Activated CD8-positive, alpha-beta T cell treated with anti-CD3 and anti-CD28 coated beads for 36 hours (primary cell): Measurements from ENCODE around the gene SLC1A7. TPM values are rescaled to one million over a fixed set of nuclear protein-coding genes. Genes with fewer than 3 reads are reported as not detected.

Experiments used
- ATAC-seq: fragments of 200-7000 bp; cut with Tn5 transposase; one replicate; pipeline ENCODE4 v1.10.0; 2021; ENCODE audit warnings: mild to moderate bottlenecking, moderate library complexity
- CTCF ChIA-PET: fragments of 350-600 bp; sonication (Branson Sonifier 250); formaldehyde crosslinking; loops from one replicate; lab custom pipeline; 2021; ENCODE audit warnings: antibody characterized with exemption; lab: Charles Lee
- POLR2A ChIA-PET: fragments of 350-600 bp; sonication (Branson Sonifier 250); formaldehyde crosslinking; loops from one replicate; lab custom pipeline; 2021; ENCODE audit warnings: antibody characterized with exemption; lab: Charles Lee
- DNase-seq: peaks from one replicate; pipeline ENCODE4 v3.0.0-alpha.2; 2020
- H3K27ac Mint-ChIP-seq: one replicate; pipeline ENCODE4 v1.8.0; 2021; ENCODE audit warnings: mild to moderate bottlenecking, mixed read lengths
- H3K27me3 Mint-ChIP-seq: one replicate; pipeline ENCODE4 v1.8.0; 2021; ENCODE audit warnings: mixed read lengths
- H3K36me3 Mint-ChIP-seq: one replicate; pipeline ENCODE4 v1.8.0; 2021; ENCODE audit warnings: low read depth, mixed read lengths
- H3K4me1 Mint-ChIP-seq: one replicate; pipeline ENCODE4 v1.8.0; 2021; ENCODE audit warnings: low read depth, mixed read lengths
- H3K4me3 Mint-ChIP-seq: one replicate; pipeline ENCODE4 v1.8.0; 2021; ENCODE audit warnings: mild to moderate bottlenecking, moderate library complexity, mixed read lengths
- H3K9me3 Mint-ChIP-seq: one replicate; pipeline ENCODE4 v1.8.0; 2021; ENCODE audit warnings: mixed read lengths
- intact Hi-C: fragments of 100-400 bp; cut with micrococcal nuclease; formaldehyde crosslinking; loops from one replicate; pipeline ENCODE4 v1.10.0; 2022
- total RNA-seq, 2 experiments: library from RNA; stranded (reverse); gene quantifications; one replicate each; pipeline ENCODE4 v1.2.3, GENCODE V29; 2021
- TF ChIP-seq, protein P1 (sequence below): fragments of 200-600 bp; IDR thresholded peaks from one replicate; pipeline ENCODE4 v1.8.0; 2022; ENCODE audit warnings: antibody characterized with exemption, mild to moderate bottlenecking

Gene SLC1A7
- total RNA-seq, 2 experiments from 2014 or later, result not detected

DNA sequence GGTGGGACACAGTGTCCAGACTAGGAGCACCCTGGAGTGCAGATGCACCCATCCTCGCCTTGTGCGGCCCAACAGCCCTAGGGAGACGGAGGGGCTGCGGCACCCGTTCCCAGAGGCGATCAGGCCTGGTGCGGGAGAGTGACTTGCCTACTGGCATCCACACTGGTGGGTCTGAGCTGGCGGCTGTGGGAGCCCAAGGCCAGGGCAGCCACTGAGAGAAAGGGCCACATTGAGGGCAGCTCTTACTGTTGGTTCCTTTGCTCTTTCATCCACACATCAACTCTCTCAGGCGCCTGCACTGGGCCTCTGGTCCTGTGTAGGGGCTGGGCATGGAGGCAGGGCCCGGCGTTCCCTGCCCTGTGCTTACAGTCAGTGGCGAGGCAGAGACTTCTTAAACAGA is 71.8 kb downstream of the SLC1A7 start:
- H3K9me3 Mint-ChIP-seq, result no peaks in the 10 kb centered on the region
- H3K4me3 Mint-ChIP-seq, result no peak overlapping the region
- ChIA-PET CTCF (no interaction called here), POLR2A (no interaction called here)
- ATAC-seq, result no peak
- H3K4me1 Mint-ChIP-seq, result no peaks in the 10 kb centered on the region
- H3K27me3 Mint-ChIP-seq, result peaks cover 1% of the 10 kb centered on the region
- H3K27ac Mint-ChIP-seq, result no peak overlapping the region
- DNase-seq, result no peak
- TF ChIP-seq, protein P1, sequence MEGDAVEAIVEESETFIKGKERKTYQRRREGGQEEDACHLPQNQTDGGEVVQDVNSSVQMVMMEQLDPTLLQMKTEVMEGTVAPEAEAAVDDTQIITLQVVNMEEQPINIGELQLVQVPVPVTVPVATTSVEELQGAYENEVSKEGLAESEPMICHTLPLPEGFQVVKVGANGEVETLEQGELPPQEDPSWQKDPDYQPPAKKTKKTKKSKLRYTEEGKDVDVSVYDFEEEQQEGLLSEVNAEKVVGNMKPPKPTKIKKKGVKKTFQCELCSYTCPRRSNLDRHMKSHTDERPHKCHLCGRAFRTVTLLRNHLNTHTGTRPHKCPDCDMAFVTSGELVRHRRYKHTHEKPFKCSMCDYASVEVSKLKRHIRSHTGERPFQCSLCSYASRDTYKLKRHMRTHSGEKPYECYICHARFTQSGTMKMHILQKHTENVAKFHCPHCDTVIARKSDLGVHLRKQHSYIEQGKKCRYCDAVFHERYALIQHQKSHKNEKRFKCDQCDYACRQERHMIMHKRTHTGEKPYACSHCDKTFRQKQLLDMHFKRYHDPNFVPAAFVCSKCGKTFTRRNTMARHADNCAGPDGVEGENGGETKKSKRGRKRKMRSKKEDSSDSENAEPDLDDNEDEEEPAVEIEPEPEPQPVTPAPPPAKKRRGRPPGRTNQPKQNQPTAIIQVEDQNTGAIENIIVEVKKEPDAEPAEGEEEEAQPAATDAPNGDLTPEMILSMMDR, result no peak
- intact Hi-C loops, result no loop called here
- H3K36me3 Mint-ChIP-seq, result no peaks in the 10 kb centered on the region

DNA sequence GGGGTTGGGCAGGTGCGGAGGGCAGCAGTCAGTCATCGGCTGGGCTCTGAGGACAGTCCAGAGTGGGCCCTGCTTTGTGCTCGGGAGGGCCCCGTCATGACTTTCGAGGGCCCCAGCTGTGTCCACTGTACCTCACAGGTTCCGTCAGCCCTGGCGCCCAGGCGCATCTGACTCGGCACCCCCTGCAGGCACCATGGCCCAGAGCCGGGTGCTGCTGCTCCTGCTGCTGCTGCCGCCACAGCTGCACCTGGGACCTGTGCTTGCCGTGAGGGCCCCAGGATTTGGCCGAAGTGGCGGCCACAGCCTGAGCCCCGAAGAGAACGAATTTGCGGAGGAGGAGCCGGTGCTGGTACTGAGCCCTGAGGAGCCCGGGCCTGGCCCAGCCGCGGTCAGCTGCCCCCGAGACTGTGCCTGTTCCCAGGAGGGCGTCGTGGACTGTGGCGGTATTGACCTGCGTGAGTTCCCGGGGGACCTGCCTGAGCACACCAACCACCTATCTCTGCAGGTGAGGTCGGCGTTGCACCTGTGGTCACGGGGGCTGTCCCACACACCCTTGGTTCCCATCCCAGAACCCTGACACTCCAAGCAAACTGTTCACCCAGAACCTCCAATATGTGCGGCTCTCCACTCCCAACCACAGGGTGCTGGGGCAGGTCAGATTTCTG is 72.6 kb downstream of the SLC1A7 start:
- Mint-ChIP-seq H3K27ac (no peak overlapping the region), H3K4me1 (no peaks in the 10 kb centered on the region), H3K27me3 (peaks cover 1% of the 10 kb centered on the region), H3K9me3 (no peaks in the 10 kb centered on the region), H3K36me3 (no peaks in the 10 kb centered on the region), H3K4me3 (no peak overlapping the region)
- ATAC-seq (no peak), DNase-seq (no peak)
- intact Hi-C loops, result no loop called here
- ChIA-PET POLR2A (interaction anchor here (0.9 kb wide), 1 partner anchor 9 kb away, joined by 3 read pairs; no protein-coding TSS in a partner anchor), CTCF (no interaction called here)
- TF ChIP-seq, protein P1, result no peak

DNA sequence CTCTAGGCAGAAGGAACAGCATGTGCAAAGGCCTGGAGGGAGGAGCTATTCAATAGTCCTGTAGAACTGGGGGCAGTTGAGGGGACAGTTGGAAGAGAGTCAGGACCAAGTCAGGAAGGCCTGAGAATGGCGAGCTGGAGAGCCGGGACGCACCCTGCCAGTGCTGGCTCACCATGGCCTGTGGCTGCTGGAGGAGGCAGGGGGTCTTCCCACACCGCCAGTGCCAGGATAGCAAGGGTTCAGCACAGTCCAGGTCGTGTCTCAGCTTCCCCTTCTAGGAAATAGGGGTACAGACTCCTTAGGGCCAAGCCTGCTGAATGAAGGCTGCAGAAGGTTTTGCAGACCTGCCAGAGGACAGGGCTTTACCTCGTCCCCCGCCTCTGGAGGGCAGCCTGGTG is 73.2 kb downstream of the SLC1A7 start:
- ATAC-seq (no peak), DNase-seq (no peak)
- H3K9me3 Mint-ChIP-seq, result no peaks in the 10 kb centered on the region
- intact Hi-C loops, result no loop called here
- POLR2A ChIA-PET, result interaction anchor here (0.9 kb wide), 1 partner anchor 9 kb away, joined by 3 read pairs; no protein-coding TSS in a partner anchor
- H3K27me3 Mint-ChIP-seq, result peaks cover 1% of the 10 kb centered on the region
- no peaks in the 10 kb centered on the region for H3K4me1 Mint-ChIP-seq
- no peak overlapping the region for H3K4me3 Mint-ChIP-seq
- no peak overlapping the region for H3K27ac Mint-ChIP-seq
- no peaks in the 10 kb centered on the region for H3K36me3 Mint-ChIP-seq
- CTCF ChIA-PET, result no interaction called here
- TF ChIP-seq, protein P1, result no peak

DNA sequence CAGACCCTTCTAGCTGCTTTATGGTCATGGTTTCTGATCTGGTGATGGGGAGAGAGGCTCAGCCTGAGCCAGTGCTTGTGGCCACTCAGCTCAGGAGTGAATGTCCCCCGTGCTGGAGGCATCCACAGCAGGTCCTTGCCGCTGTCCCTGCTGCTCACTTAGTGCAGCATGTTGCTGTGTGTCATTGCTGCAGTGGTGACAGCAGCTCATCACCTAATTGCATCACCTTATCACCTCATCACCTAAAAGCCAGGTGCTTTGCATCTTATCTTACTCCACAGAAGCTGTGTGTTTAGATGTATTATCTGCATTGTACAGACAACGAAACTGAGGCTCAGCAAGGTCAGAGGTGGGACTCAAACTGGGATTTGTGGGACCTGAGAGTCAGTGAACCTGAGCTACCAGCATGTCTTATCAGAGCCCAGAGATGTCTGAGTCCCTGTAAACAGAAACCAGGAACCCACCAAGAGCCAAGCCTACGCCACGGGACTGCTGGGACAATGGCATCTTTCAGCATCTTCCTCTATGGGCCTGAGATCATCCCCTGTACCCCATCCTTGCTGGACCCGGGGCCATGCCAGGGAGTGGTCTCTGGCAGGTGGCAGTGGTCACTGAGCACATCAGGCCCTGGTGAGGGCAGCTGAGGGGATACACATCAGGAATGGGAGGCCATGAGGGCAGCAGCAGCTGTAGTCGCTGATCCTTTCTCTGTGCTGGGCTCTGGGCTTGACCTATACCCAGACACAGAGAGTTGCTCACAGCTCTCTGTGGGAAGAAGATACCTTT is 73.9 kb downstream of the SLC1A7 start:
- POLR2A ChIA-PET, result interaction anchor here (0.9 kb wide), 1 partner anchor 8 kb away, joined by 3 read pairs; no protein-coding TSS in a partner anchor
- peaks cover 7% of the 10 kb centered on the region for H3K27me3 Mint-ChIP-seq
- DNase-seq (no peak), ATAC-seq (no peak)
- H3K9me3 Mint-ChIP-seq, result no peaks in the 10 kb centered on the region
- H3K4me1 Mint-ChIP-seq, result no peaks in the 10 kb centered on the region
- no peak overlapping the region for H3K4me3 Mint-ChIP-seq
- intact Hi-C loops, result no loop called here
- CTCF ChIA-PET, result interaction anchor here (1.3 kb wide), 1 partner anchor 8 kb away, joined by 4 read pairs; no protein-coding TSS in a partner anchor
- TF ChIP-seq, protein P1, result no peak
- H3K36me3 Mint-ChIP-seq, result no peaks in the 10 kb centered on the region
- no peak overlapping the region for H3K27ac Mint-ChIP-seq

DNA sequence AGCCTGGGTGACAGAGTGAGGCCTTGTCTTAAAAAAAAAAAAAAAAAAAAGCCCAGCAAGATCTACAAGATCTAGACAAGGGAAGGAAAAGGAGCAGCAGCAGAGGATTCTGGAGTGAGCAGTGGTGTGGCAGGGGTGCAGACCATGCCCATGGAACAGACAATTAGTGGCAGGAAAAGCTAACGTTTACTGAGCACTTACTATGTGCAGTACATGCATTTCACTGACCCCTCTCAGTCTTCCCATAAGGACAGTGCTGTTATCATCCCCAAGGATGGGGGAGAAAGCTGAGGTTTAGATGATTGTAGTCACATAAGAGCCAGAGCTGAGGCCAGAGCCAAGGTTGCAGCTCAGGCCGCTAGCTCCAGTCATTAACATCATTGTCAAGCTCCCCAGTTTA is 74.6 kb downstream of the SLC1A7 start:
- Mint-ChIP-seq H3K4me3 (no peak overlapping the region), H3K27me3 (peaks cover 13% of the 10 kb centered on the region), H3K4me1 (peaks cover 4% of the 10 kb centered on the region), H3K9me3 (no peaks in the 10 kb centered on the region), H3K27ac (no peak overlapping the region), H3K36me3 (no peaks in the 10 kb centered on the region)
- ChIA-PET CTCF (interaction anchor here (1.3 kb wide), 1 partner anchor 9 kb away, joined by 4 read pairs; no protein-coding TSS in a partner anchor), POLR2A (no interaction called here)
- DNase-seq (no peak), ATAC-seq (no peak)
- intact Hi-C loops, result no loop called here
- TF ChIP-seq, protein P1, result no peak
